ENCODE results near the gene SPAG9. TPM values are rescaled to one million over a fixed set of nuclear protein-coding genes. Genes with fewer than 3 reads are reported as not detected.

Gene SPAG9
- total RNA-seq, 1 experiment from 2014 or later: 130 TPM

DNA sequence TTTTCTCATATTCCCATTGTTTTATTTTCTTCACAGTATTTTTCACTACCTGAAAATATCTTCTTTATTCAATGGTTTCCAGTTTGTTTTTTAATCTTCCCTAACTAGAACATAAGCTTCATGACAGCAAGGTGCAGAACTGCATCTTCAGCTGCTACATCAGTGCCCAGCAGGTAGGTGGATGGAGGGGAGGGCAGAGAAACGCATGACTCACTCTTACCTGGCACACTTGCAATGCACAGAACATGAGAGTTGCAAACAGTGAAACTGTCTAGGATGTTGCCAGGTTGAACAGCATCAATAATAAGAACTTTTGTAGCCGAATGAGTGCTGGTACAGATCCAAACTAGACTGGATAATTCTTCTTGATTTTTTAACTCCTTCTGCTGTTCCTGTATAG is 127.1 kb downstream of the SPAG9 start:
- H3K4me1 ChIP-seq: no peaks in the 10 kb centered on the region
- BruUV-seq (replicated peaks): no TSS peak
- no peaks in the 10 kb centered on the region for H3K9me3 ChIP-seq
- no peak overlapping the region for H3K4me3 ChIP-seq (ENCODE audit: low read depth, low read length)
- H3K27me3 ChIP-seq (replicated peaks; ENCODE audit: control insufficient read depth, insufficient read depth, low read length): no peaks in the 10 kb centered on the region
- TF ChIP-seq, protein P1, sequence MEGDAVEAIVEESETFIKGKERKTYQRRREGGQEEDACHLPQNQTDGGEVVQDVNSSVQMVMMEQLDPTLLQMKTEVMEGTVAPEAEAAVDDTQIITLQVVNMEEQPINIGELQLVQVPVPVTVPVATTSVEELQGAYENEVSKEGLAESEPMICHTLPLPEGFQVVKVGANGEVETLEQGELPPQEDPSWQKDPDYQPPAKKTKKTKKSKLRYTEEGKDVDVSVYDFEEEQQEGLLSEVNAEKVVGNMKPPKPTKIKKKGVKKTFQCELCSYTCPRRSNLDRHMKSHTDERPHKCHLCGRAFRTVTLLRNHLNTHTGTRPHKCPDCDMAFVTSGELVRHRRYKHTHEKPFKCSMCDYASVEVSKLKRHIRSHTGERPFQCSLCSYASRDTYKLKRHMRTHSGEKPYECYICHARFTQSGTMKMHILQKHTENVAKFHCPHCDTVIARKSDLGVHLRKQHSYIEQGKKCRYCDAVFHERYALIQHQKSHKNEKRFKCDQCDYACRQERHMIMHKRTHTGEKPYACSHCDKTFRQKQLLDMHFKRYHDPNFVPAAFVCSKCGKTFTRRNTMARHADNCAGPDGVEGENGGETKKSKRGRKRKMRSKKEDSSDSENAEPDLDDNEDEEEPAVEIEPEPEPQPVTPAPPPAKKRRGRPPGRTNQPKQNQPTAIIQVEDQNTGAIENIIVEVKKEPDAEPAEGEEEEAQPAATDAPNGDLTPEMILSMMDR (IDR thresholded peaks at IDR 0.05; ENCODE audit: insufficient read depth in 1 of 2, low read depth in 1 of 2, low read length in 1 of 2, severe bottlenecking in 1 of 2, unreplicated experiment in 1 of 2): no peak
- Mint-ChIP-seq H3K4me1 (ENCODE audit: low read depth, unreplicated experiment) (peaks cover 6% of the 10 kb centered on the region), H3K9me3 (ENCODE audit: unreplicated experiment) (no peaks in the 10 kb centered on the region), H3K4me3 (ENCODE audit: unreplicated experiment) (no peak overlapping the region), H3K27me3 (ENCODE audit: insufficient read depth, unreplicated experiment) (no peaks in the 10 kb centered on the region), H3K36me3 (ENCODE audit: insufficient read depth, unreplicated experiment) (peaks cover 73% of the 10 kb centered on the region), H3K27ac (ENCODE audit: unreplicated experiment) (no peak overlapping the region)
- no peak for DNase-seq
- intact Hi-C loops (cut with micrococcal nuclease; ENCODE audit: unreplicated experiment): loop anchor here (5.0 kb wide), 1 partner anchor 36 kb away; no protein-coding TSS in a partner anchor
- H3K36me3 ChIP-seq (ENCODE audit: control insufficient read depth, insufficient read depth, low read length): 0 out of 2 replicates have a peak, but pooled peaks cover 1% of the 10 kb centered on the region
- POLR2A ChIA-PET: no interaction called here
- CTCF ChIA-PET: no interaction called here

DNA sequence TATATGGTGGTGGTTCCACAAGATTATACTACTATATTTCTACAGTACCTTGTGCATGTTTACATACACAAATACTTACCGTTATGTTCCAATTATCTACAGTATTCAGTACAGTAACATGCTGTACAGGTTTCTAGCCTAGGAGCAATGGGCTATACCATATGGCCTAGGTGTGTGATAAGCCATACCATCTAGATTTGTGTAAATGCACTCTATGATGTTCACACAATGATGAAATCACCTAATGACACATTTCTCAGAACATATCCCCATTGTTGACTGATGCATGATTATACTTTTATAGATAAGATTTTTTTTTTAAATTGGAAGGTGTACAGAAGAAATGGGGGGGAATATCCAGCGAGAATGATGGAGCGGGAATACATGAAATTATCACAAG is 131.5 kb downstream of the SPAG9 start:
- H3K27me3 Mint-ChIP-seq (ENCODE audit: insufficient read depth, unreplicated experiment): no peaks in the 10 kb centered on the region
- Histone ChIP-seq H3K4me3 (ENCODE audit: low read depth, low read length) (no peak overlapping the region), H3K4me1 (no peaks in the 10 kb centered on the region), H3K27me3 (replicated peaks; ENCODE audit: control insufficient read depth, insufficient read depth, low read length) (no peaks in the 10 kb centered on the region), H3K36me3 (ENCODE audit: control insufficient read depth, insufficient read depth, low read length) (no peaks in the 10 kb centered on the region), H3K9me3 (no peaks in the 10 kb centered on the region)
- ChIA-PET CTCF (interaction anchor here (0.7 kb wide), 1 partner anchor 487 kb away, joined by 3 read pairs; no protein-coding TSS in a partner anchor), POLR2A (interaction anchor here (0.9 kb wide), 1 partner anchor 105 kb away, joined by 3 read pairs; no protein-coding TSS in a partner anchor)
- no peak for DNase-seq
- H3K27ac Mint-ChIP-seq (ENCODE audit: unreplicated experiment): no peak overlapping the region
- TF ChIP-seq, protein P1 (IDR thresholded peaks at IDR 0.05; ENCODE audit: insufficient read depth in 1 of 2, low read depth in 1 of 2, low read length in 1 of 2, severe bottlenecking in 1 of 2, unreplicated experiment in 1 of 2): no peak
- H3K4me3 Mint-ChIP-seq (ENCODE audit: unreplicated experiment): no peak overlapping the region
- no peaks in the 10 kb centered on the region for H3K4me1 Mint-ChIP-seq (ENCODE audit: low read depth, unreplicated experiment)
- no TSS peak for BruUV-seq (replicated peaks)
- no peaks in the 10 kb centered on the region for H3K9me3 Mint-ChIP-seq (ENCODE audit: unreplicated experiment)
- H3K36me3 Mint-ChIP-seq (ENCODE audit: insufficient read depth, unreplicated experiment): peaks cover 70% of the 10 kb centered on the region
- intact Hi-C loops (cut with micrococcal nuclease; ENCODE audit: unreplicated experiment): no loop called here

DNA sequence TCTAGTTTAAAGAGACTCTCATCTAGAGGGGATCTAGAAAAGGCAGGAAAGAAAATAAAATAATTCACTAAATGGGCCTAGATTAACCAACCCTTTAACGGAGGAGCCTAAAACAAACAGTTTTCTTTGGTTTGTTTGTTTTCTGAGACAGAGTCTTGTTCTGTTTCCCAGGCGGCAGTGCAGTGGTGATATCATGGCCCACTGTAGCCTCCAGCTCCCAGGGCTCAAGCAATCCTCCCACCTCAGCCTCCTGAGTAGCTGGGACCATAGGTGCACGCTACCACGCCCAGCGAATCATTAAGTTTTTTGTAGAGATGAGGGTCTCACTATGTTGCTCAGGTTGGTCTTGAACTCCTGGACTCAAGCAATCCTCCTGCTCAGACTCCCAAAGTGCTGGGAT is 132.2 kb downstream of the SPAG9 start:
- H3K4me3 Mint-ChIP-seq (ENCODE audit: unreplicated experiment): no peak overlapping the region
- intact Hi-C loops (cut with micrococcal nuclease; ENCODE audit: unreplicated experiment): no loop called here
- H3K36me3 Mint-ChIP-seq (ENCODE audit: insufficient read depth, unreplicated experiment): peaks cover 65% of the 10 kb centered on the region
- Histone ChIP-seq H3K4me1 (no peaks in the 10 kb centered on the region), H3K4me3 (ENCODE audit: low read depth, low read length) (no peak overlapping the region), H3K27me3 (replicated peaks; ENCODE audit: control insufficient read depth, insufficient read depth, low read length) (no peaks in the 10 kb centered on the region), H3K9me3 (no peaks in the 10 kb centered on the region), H3K36me3 (ENCODE audit: control insufficient read depth, insufficient read depth, low read length) (no peaks in the 10 kb centered on the region)
- TF ChIP-seq, protein P1 (IDR thresholded peaks at IDR 0.05; ENCODE audit: insufficient read depth in 1 of 2, low read depth in 1 of 2, low read length in 1 of 2, severe bottlenecking in 1 of 2, unreplicated experiment in 1 of 2): no peak
- CTCF ChIA-PET: no interaction called here
- no peaks in the 10 kb centered on the region for H3K4me1 Mint-ChIP-seq (ENCODE audit: low read depth, unreplicated experiment)
- POLR2A ChIA-PET: no interaction called here
- DNase-seq: no peak
- H3K9me3 Mint-ChIP-seq (ENCODE audit: unreplicated experiment): no peaks in the 10 kb centered on the region
- no TSS peak for BruUV-seq (replicated peaks)
- H3K27ac Mint-ChIP-seq (ENCODE audit: unreplicated experiment): no peak overlapping the region
- H3K27me3 Mint-ChIP-seq (ENCODE audit: insufficient read depth, unreplicated experiment): no peaks in the 10 kb centered on the region
